Upper lobe of left lung (tissue), 6 donors: ENCODE results near the gene SEMA6A. TPM values are rescaled to one million over a fixed set of nuclear protein-coding genes. Genes with fewer than 3 reads are reported as not detected.

ENCODE experiments used
- ATAC-seq, 2 donors: fragments of 200-7000 bp; cut with Tn5 transposase; one replicate each; pipeline ENCODE4 v1.9.1; 2022; ENCODE audit warnings: mild to moderate bottlenecking in 2 of 2, moderate library complexity in 2 of 2; ENCODE audit not compliant: low FRiP score in 2 of 2
- DNase-seq, 2 donors: peaks; one replicate each; pipeline ENCODE4 v3.0.0-alpha.2; 2019 to 2020
- H3K27ac ChIP-seq, 4 donors: fragments of 200-600 bp; sonication (generic); one replicate each; pipeline ENCODE4 v1.5.1; 2016 to 2019
- H3K27me3 ChIP-seq, 4 donors: fragments of 200-600 bp; sonication (generic); one replicate each; pipeline ENCODE4 v1.5.1; 2017 to 2019
- H3K36me3 ChIP-seq, 4 donors: fragments of 200-600 bp; sonication (generic); one replicate each; pipeline ENCODE4 v1.5.1; 2016 to 2019
- H3K4me1 ChIP-seq, 4 donors: fragments of 200-600 bp; sonication (generic); one replicate each; pipeline ENCODE4 v1.5.1; 2018 to 2019
- H3K4me3 ChIP-seq, 4 donors: fragments of 200-600 bp; sonication (generic); one replicate each; pipeline ENCODE4 v1.5.1; 2017 to 2019; ENCODE audit warnings: mild to moderate bottlenecking in 2 of 4, moderate library complexity in 1 of 4
- H3K9me3 ChIP-seq, 4 donors: fragments of 200-600 bp; sonication (generic); one replicate each; pipeline ENCODE4 v1.5.1; 2018 to 2019
- CTCF ChIP-seq, 6 experiments: fragments of 450-650 bp in 4 of 6; fragments of 200-600 bp in 2 of 6; sonication (generic) in 2 of 6; IDR thresholded peaks; one replicate each; pipeline ENCODE4 v1.5.1; 2016 to 2019; ENCODE audit warnings: antibody characterized with exemption in 6 of 6
- EP300 ChIP-seq, 4 donors: sonication (generic); formaldehyde crosslinking; IDR thresholded peaks; one replicate each; pipeline ENCODE4 v1.5.1; 2017; ENCODE audit warnings: antibody characterized with exemption in 4 of 4, control low read depth in 2 of 4
- POLR2A ChIP-seq, 4 donors: fragments of 450-650 bp; IDR thresholded peaks; one replicate each; pipeline ENCODE4 v1.5.1; 2016 to 2017; ENCODE audit warnings: antibody characterized with exemption in 4 of 4, mild to moderate bottlenecking in 2 of 4
- POLR2AphosphoS5 ChIP-seq, 2 donors: sonication (generic); formaldehyde crosslinking; IDR thresholded peaks; one replicate each; pipeline ENCODE4 v1.5.1; 2017; ENCODE audit warnings: antibody characterized with exemption in 2 of 2
- WGBS, 2 donors: methylation state at CpG; one replicate each; pipeline ENCODE4 v1.1.5; 2017 to 2018; 5-methylcytosine and 5-hydroxymethylcytosine counted together
- total RNA-seq, 6 donors: library from RNA; depleted of rRNA in 4 of 6; stranded (reverse); fragments of >200 nt in 4 of 6; gene quantifications; one replicate each; pipeline versions ENCODE4 v1.1.0 to v1.2.1, GENCODE V29; 2016 to 2021
- donor health status: DM: no; HTN: no; CAD: no; lungs with moderate emphysema.
- donor health status: DM: no; HTN: yes; CAD: no; lungs with severe emphysema.

SEMA6A gene
- total RNA-seq, 6 donors from 2014 or later: 17.1 to 66.5 (median 26.9) TPM

- H3K36me3 ChIP-seq: no peaks in the 10 kb centered on the region
- H3K27me3 ChIP-seq: no peaks in the 10 kb centered on the region
- no peak for TF ChIP-seq POLR2AphosphoS5 (IDR thresholded peaks at IDR 0.05)
- TF ChIP-seq EP300 (IDR thresholded peaks at IDR 0.05): no peak
- no peak for TF ChIP-seq POLR2A (IDR thresholded peaks at IDR 0.05)
- no peak for TF ChIP-seq CTCF (IDR thresholded peaks at IDR 0.05)
- H3K4me1 ChIP-seq: peaks cover 12 to 18% (median 16%) of the 10 kb centered on the region in 4 donors
- WGBS, 2 donors: 71 to 80% methylated on average over 6 of the region's 6 CpGs
- ATAC-seq (no peak), DNase-seq (no peak)
- H3K4me3 ChIP-seq: no peak overlapping the region
- H3K9me3 ChIP-seq: no peaks in the 10 kb centered on the region
- peak overlapping the region in 3 of 4 donors; percentile 46 to 53 (median 49) for H3K27ac ChIP-seq
Observed at GRCh38 chr5:116437351-116437705, 137.3 kb downstream of the SEMA6A start.

- ATAC-seq (no peak), DNase-seq (no peak)
- H3K27me3 ChIP-seq: no peaks in the 10 kb centered on the region
- TF ChIP-seq EP300 (IDR thresholded peaks at IDR 0.05) (peak in 1 of 4 donors; percentile 39), POLR2AphosphoS5 (IDR thresholded peaks at IDR 0.05) (no peak), POLR2A (IDR thresholded peaks at IDR 0.05) (no peak), CTCF (IDR thresholded peaks at IDR 0.05) (no peak)
- WGBS, 2 donors: 62 to 77% methylated on average over 5 of the region's 5 CpGs
- H3K27ac ChIP-seq: peak overlapping the region in 3 of 4 donors; percentile 46 to 53 (median 49)
- peaks cover 8 to 14% (median 12%) of the 10 kb centered on the region in 4 donors for H3K4me1 ChIP-seq
- no peaks in the 10 kb centered on the region for H3K36me3 ChIP-seq
- no peaks in the 10 kb centered on the region for H3K9me3 ChIP-seq
- no peak overlapping the region for H3K4me3 ChIP-seq
Observed at GRCh38 chr5:116436674-116437350, 137.8 kb downstream of the SEMA6A start.

GRCh38 chr5:116428966-116429365 is 145.7 kb downstream of the SEMA6A start:
- Histone ChIP-seq H3K9me3 (no peaks in the 10 kb centered on the region), H3K4me3 (no peak overlapping the region), H3K27me3 (no peaks in the 10 kb centered on the region), H3K27ac (no peak overlapping the region), H3K36me3 (no peaks in the 10 kb centered on the region), H3K4me1 (no peaks in the 10 kb centered on the region)
- WGBS, 2 donors: 60 to 83% methylated on average over 2 of the region's 2 CpGs
- DNase-seq (no peak), ATAC-seq (no peak)
- TF ChIP-seq EP300 (IDR thresholded peaks at IDR 0.05) (no peak), POLR2A (IDR thresholded peaks at IDR 0.05) (no peak), CTCF (IDR thresholded peaks at IDR 0.05) (no peak), POLR2AphosphoS5 (IDR thresholded peaks at IDR 0.05) (no peak)

GRCh38 chr5:116428413-116428812 is 146.2 kb downstream of the SEMA6A start:
- no peak for DNase-seq

More at GRCh38 chr5:116428413-116428812, 146.2 kb downstream of the SEMA6A start:
- H3K4me3 ChIP-seq: no peak overlapping the region
- H3K27me3 ChIP-seq: no peaks in the 10 kb centered on the region
- no peaks in the 10 kb centered on the region for H3K4me1 ChIP-seq
- no peak overlapping the region for H3K27ac ChIP-seq
- no peaks in the 10 kb centered on the region for H3K36me3 ChIP-seq
- H3K9me3 ChIP-seq: no peaks in the 10 kb centered on the region
- no peak for ATAC-seq
- 77 to 86% methylated on average over 2 of the region's 2 CpGs for WGBS, 2 donors
- TF ChIP-seq EP300 (IDR thresholded peaks at IDR 0.05) (no peak), POLR2AphosphoS5 (IDR thresholded peaks at IDR 0.05) (no peak), POLR2A (IDR thresholded peaks at IDR 0.05) (no peak), CTCF (IDR thresholded peaks at IDR 0.05) (no peak)
